Activated effector memory CD4-positive, alpha-beta T cell treated with anti-CD3 and anti-CD28 coated beads, Interleukin-2, amount 50 U/mL, for 16 hours (primary cell): ENCODE data around the gene JKAMP.
"Not testable (repeated sequence)": the region's sequence is repeated elsewhere in the genome, so short reads cannot be mapped to it uniquely, and the experiment has no call there.

ENCODE experiments used
- DNase-seq: peaks from one replicate; pipeline ENCODE4 v3.0.0-alpha.2; 2020

Gene JKAMP, protein sequence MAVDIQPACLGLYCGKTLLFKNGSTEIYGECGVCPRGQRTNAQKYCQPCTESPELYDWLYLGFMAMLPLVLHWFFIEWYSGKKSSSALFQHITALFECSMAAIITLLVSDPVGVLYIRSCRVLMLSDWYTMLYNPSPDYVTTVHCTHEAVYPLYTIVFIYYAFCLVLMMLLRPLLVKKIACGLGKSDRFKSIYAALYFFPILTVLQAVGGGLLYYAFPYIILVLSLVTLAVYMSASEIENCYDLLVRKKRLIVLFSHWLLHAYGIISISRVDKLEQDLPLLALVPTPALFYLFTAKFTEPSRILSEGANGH

DNA sequence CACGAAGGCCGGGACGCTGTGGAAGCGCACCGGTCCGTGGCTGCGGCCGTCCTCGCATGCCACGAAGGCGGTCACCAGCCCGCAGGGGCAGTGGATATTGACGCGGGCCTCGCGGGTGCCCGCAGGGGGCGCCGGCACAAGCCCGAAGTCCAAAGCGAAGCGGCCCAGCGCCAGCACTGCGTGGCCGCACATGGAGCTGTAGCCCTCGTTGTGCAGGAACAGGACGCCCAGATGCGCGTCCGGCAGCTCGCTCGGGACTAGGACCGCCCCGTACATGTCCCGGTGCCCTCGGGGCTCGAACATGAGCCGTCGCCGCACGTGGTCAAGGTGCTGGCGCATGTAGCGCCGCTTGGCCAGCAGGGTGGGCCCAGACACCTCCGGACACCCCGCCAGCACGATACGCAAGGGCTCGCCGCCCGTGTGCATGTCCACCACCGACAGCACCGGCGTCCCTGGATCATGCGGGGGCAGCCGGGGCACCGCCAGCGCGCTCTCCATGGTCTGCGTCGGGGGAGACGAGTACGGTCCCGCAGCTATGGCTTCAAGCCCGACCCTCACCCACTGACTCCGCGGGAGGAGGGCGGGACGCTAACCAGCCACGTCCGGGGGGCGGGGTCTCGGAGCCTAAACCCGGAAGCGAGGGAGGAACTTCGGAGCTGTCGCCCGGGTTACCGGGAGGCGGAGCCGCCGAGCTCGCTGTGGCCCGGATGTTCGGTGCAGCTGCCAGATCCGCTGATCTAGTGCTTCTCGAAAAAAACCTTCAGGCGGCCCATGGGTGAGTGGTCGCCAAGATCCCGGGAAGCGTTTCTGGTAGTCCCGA is at the start of gene JKAMP, which contains the start of gene L3HYPDH:
TSS of gene JKAMP (plus strand) at position 699 of the 820 bp plus-strand sequence. CDS start at position 772, 73 bp downstream.
TSS of gene L3HYPDH (minus strand) at position 590 of the 820 bp plus-strand sequence. CDS start at position 498, 92 bp downstream.
- peak; percentile 99 for DNase-seq

DNA sequence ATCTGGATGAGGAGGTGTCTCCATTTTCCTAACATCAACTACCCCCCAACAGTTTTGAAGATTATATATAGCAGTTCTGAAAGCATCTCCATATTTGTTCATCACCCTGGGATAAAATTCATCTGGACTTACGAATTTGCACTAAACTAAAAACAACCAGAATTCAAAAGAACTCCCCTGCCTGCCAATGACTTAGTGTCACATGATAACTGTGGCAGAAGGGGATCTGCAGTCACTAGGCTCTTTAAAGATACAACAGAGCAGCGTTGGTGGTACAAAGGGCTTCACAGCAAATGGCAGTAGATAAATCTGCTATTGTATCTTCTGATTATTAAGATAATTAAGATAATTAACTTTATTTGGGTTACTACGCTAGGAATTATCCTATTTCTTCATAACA is 49.2 kb upstream of the JKAMP start:
- no peak for DNase-seq

DNA sequence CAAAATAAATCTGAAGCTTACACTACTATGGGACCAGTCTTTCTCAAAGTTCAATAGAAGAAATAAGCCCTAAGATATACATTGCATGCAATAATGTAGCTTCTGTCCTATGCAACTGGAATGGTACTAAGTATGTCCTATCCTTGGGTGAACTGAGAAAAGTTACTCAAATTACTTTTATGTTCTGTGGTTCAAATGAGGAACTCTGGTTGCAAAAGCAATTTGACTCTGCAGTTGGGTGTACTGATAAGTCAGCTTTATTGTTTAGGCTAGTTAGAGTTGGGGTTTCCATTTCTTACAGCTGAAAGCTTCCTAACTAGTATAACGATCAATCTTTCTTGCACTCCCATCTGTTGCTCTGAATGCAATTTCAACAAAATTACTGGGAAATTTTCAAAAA is 48.3 kb upstream of the JKAMP start:
- DNase-seq, result no peak

DNA sequence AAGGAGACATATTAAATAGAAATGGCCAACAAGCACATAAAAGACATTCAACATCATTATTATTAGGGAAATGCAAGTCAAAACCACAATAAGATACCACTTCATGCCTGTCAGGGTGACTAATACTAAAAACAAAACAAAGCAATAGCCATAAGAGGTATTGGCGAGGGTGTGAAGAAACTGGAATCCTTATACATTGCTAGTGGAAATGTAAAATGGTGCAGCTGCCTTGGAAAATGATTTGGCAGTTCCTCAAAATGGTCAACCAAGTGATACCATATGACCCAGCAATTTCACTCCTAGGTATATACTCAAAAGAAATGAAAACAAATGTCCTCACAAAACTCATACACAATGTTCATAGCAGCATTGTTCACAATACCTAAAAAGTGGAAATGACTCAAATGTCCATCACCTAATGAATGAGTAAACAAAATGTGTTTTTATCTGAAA is 46.1 kb upstream of the JKAMP start:
- no peak for DNase-seq

DNA sequence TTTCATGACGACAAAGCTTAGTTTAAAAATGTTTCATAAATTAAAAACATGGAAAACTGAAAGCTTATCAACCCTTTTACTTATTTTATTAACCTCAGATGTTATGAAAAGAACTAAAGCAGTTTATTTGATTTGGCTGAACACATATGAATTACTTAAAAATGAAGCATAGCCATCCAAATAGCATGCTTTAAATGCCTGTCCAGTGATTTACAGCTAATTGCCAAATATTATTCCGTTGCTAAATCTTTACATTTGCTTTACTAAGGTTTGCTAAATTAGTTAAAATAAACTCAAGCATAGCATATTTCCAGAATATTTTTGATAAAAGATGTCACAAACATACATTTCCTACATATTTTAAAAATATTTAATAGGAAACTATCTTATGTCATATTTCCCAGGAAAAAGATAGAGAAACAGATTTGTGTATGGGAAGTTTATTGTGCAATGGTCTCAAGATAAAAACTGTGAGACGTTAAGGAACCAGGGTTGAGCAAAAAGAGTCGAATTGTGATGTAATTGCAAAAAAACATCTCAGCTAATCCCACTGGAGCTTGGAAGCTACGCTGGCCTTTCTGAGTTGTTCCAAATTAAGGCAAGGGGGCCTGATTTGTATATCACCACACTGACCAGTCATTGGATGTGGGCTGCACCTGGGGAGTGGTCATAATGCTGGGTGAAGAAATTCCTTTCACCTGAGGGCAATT is 44.9 kb upstream of the JKAMP start:
- no peak for DNase-seq

DNA sequence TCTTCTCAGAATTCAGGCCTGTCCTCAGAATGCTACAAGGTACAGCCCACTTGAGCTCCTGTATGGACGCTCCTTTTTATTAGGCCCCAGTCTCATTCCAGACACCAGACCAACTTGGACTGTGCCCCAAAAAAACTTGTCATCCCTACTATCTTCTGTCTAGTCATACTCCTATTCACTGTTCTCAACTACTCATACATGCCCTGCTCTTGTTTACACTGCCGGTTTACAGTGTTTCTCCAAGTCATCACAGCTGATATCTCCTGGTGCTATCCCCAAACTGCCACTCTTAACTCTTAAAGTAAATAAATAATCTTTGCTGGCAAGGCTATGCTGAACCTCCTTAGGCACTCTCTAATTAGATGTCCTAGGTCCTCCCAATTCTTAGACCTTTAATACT is 35.6 kb upstream of the JKAMP start:
- not testable (repeated sequence) for DNase-seq

DNA sequence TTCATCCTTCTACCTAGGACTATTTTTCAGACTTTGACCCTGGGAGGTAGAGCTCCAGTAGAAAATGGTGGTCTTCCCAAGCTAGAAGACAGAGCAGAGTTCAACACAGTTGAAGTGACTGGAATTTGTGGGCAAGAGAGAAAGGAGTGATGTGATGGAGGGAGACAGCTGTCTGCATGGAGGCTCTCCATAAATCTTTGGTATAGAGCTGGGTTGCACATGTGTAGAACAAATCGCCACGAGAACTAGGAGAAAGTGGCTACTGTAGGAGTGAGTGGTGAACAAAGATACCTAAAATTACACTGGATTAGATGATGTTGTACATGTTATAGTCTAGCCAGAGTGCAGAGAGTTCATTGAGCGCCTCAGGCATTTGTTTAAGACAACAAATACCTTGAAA is 33.6 kb upstream of the JKAMP start:
- DNase-seq, result no peak

DNA sequence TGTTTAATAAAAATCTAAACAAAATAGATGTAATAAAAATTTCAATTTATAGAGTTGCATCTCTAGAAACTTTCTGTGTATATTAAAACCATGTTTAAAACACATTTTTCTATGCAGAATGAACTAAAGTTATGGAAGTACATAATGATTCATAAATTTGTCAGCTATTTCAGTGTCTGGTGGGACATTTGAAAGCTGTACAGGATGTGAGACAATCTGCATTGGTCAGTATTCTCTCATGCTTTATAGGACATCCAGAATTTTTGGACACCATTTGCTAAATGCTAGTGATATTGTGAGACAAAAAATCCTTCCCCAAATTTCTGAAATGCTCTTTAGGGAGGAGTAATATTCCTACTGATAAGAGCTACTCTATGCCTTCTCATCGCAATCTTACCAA is 32.5 kb upstream of the JKAMP start:
- no peak for DNase-seq

DNA sequence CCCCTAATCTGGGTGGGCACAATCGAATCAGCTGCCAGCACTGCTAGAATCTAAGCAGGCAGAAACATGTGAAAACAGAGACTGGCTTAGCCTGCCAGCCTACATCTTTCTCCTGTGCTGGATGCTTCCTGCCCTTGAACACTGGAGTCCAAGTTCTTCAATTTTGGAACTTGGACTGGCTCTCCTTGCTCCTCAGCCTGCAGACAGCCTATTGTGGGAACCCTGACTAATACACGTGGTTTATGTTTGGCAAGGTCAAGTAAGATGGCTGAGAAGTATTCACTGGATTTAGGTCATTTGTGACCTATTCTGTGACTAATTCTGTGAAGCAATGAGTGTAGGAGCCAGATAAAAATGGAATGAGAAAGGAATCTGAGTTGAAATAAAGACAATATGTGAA is 30.2 kb upstream of the JKAMP start:
- no peak for DNase-seq

DNA sequence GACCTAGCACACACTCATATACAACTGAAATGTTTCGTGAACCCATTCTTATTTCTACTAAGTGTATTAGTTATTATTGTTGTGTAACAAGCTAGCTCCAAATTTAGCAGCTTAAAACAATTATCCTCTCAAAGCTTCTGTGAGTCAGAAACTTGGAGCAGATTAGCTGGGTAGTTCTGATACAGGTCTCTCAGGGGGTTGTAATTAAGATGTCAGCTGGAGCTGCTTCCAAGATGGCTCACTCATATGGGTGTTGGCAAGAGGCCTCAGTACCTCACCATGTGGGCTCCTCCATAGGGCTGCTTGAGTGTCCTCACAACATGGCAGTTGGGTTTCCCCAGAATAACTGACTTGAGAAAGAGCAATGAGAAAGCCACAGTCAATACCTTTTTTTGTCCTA is 28.9 kb upstream of the JKAMP start:
- DNase-seq, result no peak

DNA sequence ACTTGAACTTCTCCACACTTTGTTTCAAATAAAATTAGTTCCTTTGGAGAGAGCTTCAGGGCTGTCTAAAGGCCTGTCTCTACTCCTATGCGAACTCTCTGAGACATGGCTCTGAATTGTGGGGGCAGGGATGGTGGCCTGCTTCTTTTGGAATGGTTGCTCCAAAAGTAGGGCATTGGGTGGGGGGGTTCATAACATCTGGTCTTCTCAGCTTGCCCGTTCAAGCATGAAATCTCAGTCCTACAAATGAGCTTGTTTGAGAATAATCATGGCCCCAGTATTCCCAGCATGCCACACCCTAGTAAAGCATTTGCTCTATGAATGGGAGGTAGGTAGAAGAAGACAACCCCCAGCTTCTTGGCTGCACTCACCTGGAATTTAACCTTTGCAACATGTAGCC is 25.8 kb upstream of the JKAMP start:
- no peak for DNase-seq

DNA sequence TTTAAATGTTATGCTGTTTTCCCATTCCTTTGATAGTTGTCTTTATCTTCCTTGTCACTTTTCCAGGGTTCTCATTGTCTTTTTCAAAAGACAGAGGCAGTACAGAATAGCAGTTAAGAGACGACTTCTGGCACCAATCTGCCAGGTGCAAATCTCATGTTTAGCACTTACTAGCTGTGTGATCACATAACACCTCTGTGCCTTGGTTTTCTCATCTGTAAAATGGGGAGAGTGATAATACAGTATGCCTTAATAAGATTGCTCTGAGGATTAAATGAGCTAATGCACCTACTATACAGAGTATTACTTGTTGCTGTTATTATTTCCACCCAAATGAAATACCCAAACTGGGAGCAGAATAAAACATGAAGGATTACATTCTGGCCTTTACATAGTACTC is 23.9 kb upstream of the JKAMP start:
- no peak for DNase-seq

DNA sequence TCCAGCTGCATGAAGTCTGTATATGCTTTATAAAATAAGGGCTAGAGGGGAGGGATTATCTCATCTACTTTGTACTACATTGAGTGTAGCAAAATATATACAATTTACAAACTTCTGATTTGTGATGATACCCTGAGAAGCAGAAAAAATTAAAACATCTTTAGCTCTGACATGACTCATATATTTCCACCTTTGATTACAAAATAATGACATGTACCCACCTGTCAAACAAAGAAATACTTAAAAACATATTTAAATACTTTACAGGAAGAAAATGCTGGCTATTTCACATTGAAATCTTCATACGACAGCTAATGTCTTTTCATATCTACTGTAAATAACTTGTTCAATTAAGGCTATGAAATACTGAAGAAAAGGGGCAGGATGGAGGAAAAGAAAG is 22.4 kb upstream of the JKAMP start:
- DNase-seq, result no peak

DNA sequence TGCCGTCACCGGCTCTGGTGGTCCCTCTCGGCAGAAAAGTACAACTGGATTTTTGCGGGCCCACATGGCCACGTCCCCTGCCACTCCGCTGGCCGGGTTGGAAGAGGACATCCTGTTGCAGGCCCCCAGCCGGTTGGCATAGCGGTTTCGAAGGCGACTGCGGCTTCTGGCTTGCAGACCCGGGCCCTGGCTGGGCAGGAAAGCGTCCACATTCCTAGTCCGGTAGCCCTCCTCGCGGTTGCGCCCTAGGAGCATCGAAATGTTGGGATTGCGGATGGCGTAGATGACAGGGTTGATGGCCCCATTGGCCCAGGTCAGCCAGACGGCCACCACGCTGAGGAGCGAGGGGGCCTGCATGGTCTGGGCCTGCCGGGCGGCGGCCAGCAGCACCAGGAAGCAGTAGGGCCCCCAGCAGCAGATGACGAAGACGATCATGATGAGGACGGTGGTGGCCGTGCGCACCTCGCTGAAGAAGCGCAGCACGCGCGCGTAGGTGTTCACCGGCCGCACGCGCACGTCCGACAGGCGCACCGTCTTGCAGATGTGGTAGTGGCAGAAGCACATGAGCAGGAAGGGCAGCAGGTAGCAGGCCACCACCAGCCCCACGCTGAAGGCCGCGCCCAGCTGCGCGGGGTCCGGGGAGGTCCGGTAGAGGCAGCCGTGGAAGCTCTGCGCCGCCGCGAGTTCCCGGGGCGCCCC is 20.4 kb upstream of the JKAMP start:
- peak; percentile 72 for DNase-seq

DNA sequence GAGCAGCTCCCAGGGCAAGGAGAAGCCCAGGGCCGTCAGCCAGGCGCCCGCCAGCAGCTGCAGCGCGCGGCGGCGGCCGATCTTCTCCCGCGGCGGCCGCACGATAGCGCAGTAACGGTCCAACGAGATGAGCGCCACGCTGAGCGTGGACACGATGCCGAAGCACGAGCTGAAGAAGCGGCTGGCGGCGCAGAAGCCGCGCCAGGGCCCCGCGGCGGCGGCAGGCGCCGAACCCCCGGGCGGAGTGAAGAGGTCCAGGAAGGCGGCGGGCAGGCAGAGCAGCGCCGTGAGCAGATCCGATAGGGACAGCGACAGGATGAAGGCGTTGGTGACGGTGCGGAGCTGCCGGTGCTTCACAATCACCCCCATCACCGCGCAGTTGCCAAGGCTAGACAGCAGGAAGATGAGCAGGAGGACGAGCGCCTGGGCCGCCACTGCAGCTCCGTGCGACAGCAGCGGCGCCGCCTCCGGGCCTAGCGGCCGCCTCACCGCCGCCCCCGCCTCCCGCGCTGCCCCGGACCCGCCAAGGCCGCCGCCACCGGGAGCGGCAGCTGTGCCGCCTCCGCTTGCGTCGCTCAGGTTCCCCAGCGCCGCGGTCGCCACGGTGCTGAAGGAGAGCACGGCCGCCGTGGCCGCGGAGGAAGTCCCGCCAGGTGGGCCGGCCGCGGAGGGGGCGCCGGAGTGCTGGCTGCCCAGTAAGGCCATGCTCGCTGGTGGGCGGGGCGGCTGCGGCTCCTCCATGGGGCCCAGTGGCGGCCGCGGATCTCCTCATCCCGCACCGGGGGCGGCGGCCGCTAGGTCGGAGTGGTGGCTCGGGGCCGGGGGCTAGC is 19.6 kb upstream of the JKAMP start:
- peak; percentile 83 for DNase-seq

DNA sequence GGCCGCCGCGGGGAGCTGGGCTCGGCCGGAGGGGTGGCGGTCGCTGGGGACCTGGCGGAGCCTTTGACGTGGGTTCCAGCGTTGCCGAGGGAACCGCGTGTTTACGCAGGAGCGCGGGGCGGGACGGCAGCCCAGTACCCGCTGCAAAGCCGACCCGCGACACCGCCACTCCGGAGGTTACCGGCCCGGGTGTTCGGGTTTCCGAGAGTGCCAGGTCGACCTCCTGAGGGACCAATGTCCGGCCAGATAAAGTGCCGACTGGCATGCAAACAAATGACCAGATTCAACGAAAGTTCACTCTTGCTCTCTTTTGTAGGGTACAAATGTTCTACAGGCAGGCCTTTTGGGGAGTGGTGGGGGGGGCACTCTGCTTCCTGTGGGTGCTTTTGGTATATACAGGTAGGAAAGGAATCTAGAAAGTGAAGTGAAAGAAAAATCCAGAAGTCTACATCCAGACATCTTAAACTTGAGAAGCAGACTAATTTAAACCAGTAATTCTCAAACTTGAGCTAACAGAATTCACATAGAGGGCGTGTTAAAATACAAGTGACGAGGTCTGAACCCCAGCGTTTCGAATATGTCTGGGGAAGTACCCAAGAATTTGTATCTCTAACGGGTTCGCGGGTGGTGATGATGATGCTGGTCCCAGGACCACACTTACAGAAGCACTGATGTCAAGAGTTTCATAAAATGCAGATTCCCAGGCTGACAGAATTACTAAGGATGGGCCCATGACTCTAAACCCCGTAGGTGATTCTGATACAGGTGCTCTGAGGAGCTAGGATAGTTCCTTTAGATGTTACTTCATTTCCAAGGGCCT is 18.8 kb upstream of the JKAMP start, which contains the start of gene GPR135:
TSS of gene GPR135 (minus strand) at position 65 of the 820 bp plus-strand sequence. CDS start 154 bp downstream, outside the sequence.
- no peak for DNase-seq

DNA sequence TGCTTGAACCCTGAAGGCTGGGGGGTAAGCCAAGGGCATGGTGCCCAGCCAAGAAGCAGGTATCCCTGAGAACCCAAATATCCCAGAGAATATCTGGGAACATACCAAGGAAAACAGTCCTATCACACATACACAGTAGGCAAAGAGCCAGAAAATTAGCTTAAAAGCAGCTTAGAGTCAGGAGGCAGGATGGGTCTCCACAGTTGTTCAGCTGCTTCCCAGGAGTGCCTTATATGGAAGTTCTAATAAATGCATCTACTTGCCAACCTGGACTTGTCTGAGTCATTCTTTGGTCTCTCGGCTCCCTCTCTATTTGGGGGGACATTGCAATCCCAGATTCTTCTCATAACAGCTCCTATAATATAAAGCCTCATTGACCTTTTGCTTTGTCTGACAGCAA is 10.1 kb upstream of the JKAMP start:
- DNase-seq, result no peak

DNA sequence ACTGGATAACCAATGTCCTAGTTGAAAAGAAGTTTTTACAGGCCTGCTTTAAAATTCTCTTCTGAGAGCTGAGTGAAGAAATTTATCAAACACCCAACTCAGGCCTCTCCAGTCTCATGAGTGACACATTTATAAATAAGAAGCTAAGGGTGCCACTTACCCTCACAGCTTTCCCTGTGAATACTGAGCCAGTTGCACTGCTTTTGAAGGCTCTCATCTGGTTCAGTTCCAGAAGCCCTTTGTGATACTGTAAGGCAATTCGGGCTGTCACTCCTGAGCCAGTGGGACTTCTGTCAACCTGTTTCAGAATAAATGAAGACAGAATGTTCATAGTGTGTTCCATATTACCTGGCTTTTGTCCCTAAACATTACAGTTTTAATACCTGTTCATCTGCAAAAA is 8.6 kb upstream of the JKAMP start:
- DNase-seq, result no peak

DNA sequence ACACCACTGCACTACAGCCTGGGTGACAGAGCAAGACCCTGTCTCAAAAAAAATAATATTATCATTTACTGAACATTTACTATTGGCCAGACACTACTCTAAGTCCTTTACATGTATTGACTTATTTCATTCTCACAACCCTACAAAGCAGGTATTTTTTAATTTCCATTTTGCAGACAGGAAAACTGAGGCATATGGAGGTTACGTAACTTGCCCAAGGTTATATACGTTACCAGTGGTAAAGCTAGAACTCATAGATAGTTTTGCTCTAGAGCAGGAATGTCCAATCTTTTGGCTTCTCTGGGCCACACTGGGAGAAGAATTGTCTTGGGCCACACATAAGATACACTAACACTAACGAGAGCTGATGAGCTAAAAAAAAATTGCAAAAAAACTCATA is 5.8 kb upstream of the JKAMP start:
- DNase-seq, result no peak

DNA sequence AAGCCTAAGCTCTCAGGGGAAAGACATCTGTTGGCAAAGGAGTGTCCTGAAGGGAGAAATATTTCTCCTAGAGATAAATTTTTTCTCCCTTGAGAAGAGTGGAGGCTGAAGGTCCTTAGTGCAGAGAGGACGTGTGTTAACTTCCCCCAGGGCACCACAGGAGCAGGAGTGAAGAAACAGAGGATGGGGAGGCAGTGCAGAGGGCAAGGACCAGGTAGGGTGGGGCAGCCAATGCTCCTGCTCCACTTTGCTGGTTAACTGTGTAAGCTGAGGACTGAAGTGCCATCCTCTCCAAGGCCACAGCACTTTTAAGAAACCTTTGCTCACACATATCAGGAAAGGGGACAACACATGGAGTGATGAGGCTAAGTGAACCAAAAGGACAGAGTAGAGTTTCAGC is 4.2 kb upstream of the JKAMP start:
- DNase-seq, result no peak

DNA sequence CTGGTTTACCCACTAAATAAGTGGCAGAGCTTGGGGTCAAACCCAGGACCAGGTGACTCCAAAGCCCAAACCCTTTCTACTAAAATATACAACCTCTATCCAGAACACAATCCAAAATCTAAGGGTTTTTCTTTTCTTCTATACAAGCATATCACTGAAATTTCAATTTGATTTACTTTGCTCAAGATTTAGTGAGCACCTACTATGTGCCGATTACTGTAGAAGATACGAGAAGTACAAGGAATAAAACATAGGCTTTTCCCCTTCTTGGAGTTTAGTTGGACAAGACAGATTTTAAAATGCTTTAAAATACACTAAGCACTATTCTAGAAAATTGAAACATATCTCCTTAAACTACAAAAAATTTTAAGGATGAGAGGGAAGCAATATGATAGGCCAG is 2.9 kb upstream of the JKAMP start:
- no peak for DNase-seq
